ENCODE data around the gene ELP6.

Gene ELP6

DNA sequence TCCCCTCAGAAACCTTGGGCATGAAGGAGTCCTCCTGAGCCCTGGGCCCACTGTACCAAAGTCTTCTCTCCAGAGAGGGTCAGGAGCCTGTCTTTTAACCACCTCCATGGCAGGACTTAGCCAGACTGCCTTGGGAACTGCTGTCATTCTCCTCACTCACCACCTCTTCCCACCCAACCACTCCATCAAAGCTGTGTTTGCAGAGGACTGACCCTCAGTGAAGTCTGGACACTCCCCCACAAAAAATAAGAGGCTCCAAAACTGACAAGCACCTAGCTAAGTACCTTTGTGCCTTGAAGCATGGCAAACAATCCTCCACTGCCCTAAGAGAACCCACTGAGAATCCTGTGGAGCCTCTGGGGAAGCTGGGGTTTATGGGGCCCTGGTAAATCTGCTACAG lies 35.5 kb downstream of the ELP6 start:
- no peak overlapping the region for H3K4me3 ChIP-seq (ENCODE audit: low read depth, low read length)
- TF ChIP-seq, protein P1, sequence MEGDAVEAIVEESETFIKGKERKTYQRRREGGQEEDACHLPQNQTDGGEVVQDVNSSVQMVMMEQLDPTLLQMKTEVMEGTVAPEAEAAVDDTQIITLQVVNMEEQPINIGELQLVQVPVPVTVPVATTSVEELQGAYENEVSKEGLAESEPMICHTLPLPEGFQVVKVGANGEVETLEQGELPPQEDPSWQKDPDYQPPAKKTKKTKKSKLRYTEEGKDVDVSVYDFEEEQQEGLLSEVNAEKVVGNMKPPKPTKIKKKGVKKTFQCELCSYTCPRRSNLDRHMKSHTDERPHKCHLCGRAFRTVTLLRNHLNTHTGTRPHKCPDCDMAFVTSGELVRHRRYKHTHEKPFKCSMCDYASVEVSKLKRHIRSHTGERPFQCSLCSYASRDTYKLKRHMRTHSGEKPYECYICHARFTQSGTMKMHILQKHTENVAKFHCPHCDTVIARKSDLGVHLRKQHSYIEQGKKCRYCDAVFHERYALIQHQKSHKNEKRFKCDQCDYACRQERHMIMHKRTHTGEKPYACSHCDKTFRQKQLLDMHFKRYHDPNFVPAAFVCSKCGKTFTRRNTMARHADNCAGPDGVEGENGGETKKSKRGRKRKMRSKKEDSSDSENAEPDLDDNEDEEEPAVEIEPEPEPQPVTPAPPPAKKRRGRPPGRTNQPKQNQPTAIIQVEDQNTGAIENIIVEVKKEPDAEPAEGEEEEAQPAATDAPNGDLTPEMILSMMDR (IDR thresholded peaks at IDR 0.05; ENCODE audit: borderline replicate concordance, insufficient read depth, low read depth, low read length), result no peak

DNA sequence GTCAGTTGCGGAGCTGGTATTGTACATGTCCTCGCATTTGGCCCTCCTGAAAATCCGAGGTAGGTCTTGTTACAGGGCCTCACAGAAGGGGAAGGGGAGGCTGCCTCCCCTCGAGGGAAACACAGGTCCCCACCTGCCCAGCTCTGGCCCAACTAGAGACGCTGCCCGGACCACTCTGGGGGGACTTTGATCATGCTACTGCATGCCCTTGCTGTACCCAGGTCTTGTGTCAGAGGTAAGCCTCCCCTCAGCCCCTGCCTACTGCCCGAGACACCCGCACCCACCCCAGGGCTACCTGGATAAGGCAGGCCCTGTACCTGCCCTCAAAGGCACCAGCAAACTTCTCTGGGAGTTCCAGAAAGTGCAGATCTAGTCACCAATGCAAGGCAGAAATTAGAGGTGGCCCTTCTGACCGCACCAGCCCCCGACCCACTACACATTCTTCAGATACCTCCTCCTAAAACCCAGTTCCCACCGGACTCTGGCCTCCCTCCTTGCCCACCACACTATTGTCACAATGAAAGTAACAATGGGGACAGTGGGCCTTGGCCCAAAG lies 36.8 kb downstream of the ELP6 start:
- TF ChIP-seq, protein P1 (IDR thresholded peaks at IDR 0.05; ENCODE audit: borderline replicate concordance, insufficient read depth, low read depth, low read length), result no peak
- H3K4me3 ChIP-seq (ENCODE audit: low read depth, low read length), result no peak overlapping the region

DNA sequence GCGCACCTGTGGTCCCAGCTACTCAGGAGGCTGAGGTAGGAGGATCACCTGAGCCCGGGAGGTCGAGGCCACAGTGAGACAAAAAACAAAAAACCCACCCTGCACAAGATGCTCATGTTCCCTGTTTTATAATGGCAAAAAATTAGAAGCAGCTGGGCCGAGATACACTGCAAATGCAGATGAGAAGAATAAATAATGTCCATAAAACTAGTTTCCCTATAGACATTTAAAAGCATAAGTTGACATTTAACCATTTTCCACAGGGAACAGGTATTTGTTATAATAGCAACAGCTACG lies 37.2 kb downstream of the ELP6 start:
- TF ChIP-seq, protein P1 (IDR thresholded peaks at IDR 0.05; ENCODE audit: borderline replicate concordance, insufficient read depth, low read depth, low read length), result no peak

DNA sequence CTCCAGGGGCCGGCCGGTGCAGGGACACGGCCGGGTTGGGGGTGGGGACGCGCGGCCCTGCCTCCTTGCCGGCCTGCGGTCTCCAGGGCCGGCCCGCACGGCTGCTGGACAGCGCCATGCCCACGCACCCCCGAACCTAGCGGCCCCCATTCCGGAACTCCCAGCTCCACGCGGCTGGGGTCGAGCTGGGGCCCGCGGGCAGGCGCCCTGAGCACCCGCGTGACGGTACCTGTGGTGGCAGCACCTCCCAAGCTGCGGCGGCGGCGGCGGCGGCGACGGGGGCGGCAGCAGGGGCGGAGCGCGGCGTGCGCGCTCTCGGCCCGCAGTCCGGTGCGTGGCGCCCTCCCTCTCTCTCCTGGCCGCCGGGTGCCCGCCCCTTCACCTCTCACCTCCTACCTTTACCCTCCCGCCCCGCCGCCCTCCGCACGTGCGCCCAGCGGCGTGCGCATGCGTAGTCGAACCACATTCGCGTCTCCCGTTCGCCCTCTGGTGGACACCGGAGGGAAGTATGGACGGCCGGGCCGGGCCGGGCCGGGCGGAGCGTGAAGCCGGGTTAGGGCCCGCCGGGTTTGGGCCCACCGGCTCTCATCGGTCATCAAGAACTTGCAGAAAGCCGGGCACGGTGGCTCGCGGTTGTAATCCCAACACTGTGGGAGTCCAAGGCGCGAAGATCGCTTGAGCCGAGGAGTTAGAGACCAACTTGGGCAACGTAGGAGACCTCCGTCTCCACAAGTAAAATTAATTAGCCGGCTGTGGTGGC lies 37.8 kb downstream of the ELP6 start, which contains the start of gene SCAP:
SCAP (minus strand) TSS at position 372 of the 760 bp plus-strand sequence. CDS start 32,948 bp downstream, outside the sequence.
- TF ChIP-seq, protein P1 (IDR thresholded peaks at IDR 0.05; ENCODE audit: borderline replicate concordance, insufficient read depth, low read depth, low read length), result peak; percentile 91
- H3K4me3 ChIP-seq (ENCODE audit: low read depth, low read length), result peak within 1 kb of the TSS; percentile 94

More for the DNA sequence above, 37.2 kb downstream of the ELP6 start:
- peak overlapping the region; percentile 94 for H3K4me3 ChIP-seq (ENCODE audit: low read depth, low read length)

DNA sequence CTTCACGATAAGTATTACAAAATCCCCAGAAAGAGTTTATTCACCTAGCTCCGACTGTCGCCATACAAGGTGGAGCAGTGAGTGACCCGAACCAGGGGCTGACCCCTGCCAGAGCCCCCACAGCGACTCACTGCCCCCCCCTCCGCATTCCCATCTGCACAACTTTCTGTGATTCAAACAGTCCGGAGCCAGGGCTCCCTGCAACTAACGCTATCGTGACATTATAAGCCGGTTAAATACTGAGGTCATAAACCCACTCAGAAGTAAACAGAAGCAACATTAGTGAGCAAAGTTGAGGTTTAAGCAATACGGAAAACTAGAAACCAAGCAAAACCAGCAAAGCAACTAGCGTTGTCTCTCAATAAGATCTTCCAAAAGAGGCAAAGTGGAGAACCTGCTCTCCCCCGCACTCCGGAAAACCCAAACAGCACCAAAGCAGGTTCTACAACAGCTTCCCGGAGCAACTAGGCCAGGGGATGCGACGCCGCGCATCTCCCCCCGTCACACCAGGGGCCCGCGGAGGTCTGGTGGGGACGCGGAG lies 38.4 kb downstream of the ELP6 start:
- TF ChIP-seq, protein P1 (IDR thresholded peaks at IDR 0.05; ENCODE audit: borderline replicate concordance, insufficient read depth, low read depth, low read length), result no peak
- H3K4me3 ChIP-seq (ENCODE audit: low read depth, low read length), result peak overlapping the region; percentile 94

DNA sequence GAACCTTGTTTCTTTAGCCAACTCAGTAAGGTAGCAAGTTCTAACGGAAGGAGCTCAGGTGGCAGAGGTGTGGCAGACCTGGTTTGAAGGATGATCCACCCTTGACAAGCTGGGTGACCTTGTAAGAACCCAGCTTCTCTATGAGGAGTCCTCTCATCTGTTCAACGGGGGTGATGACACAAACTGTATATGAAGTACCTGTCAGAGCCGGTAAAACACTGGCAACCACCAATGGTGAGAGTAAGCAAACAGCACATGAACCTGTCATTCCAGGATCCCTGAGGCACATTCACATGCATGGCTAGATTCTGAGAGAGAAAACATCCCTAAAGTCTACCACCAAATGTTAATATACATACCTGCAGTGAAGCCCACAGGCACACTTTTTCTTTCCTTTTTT lies 40.1 kb downstream of the ELP6 start:
- H3K4me3 ChIP-seq (ENCODE audit: low read depth, low read length), result no peak overlapping the region

More for the DNA sequence above, 40.1 kb downstream of the ELP6 start:
- TF ChIP-seq, protein P1 (IDR thresholded peaks at IDR 0.05; ENCODE audit: borderline replicate concordance, insufficient read depth, low read depth, low read length), result no peak

All from GM12875 (cell line).